IMR-90 (cell line): ENCODE data around the gene MCM3AP. TPM values are rescaled to one million over a fixed set of nuclear protein-coding genes. Genes with fewer than 3 reads are reported as not detected.

Source experiments
- ATAC-seq: fragments of 200-7000 bp; cut with Tn5 transposase; 2 replicates; pipeline ENCODE4 v1.9.1; 2020; ENCODE audit warnings: low read depth, mild to moderate bottlenecking, moderate library complexity
- BruUV-seq: library from RNA; stranded (reverse); fragments of 400-500 nt; replicated peaks from 2 replicates; lab custom pipeline; 2021; lab: Mats Ljungman, UMichigan
- CTCF ChIA-PET: fragments of 300-600 bp; formaldehyde crosslinking; extraction: SDS; loops from one replicate; lab custom pipeline; 2021; ENCODE audit warnings: antibody characterized with exemption; lab: Yijun Ruan, JAX
- POLR2A ChIA-PET: fragments of 300-600 bp; sonication (Branson Sonifier 250); formaldehyde crosslinking; loops from one replicate; lab custom pipeline; 2022; ENCODE audit warnings: antibody characterized with exemption; ENCODE audit not compliant: unreplicated experiment; lab: Charles Lee
- DNase-seq: peaks from one replicate; pipeline ENCODE4 v3.0.0; 2013
- H2AFZ ChIP-seq: replicated peaks from 2 replicates; pipeline ENCODE3; 2013; ENCODE audit warnings: low read length, mild to moderate bottlenecking; ENCODE audit not compliant: poor library complexity
- H2AK5ac ChIP-seq: 2 replicates; pipeline ENCODE4 v1.6.1; 2013; ENCODE audit warnings: low read depth, low read length, inconsistent platforms
- H2AK9ac ChIP-seq: replicated peaks from 2 replicates; pipeline ENCODE3; 2013; ENCODE audit warnings: mild to moderate bottlenecking, low read depth, low read length, moderate library complexity; ENCODE audit not compliant: poor library complexity
- H2BK120ac ChIP-seq: 2 replicates; pipeline ENCODE4 v1.6.1; 2013; ENCODE audit warnings: low read depth, low read length, inconsistent platforms
- H2BK15ac ChIP-seq: 3 replicates; pipeline ENCODE4 v1.6.1; 2013; ENCODE audit warnings: low read depth, low read length, inconsistent platforms
- H2BK20ac ChIP-seq: 2 replicates; pipeline ENCODE4 v1.6.1; 2013; ENCODE audit warnings: low read depth, mild to moderate bottlenecking, inconsistent platforms, low read length, moderate library complexity
- H2BK5ac ChIP-seq: 2 replicates; pipeline ENCODE4 v1.6.1; 2013; ENCODE audit warnings: mild to moderate bottlenecking, low read depth, low read length, inconsistent platforms; ENCODE audit not compliant: poor library complexity, severe bottlenecking
- H3K14ac ChIP-seq: replicated peaks from 2 replicates; pipeline ENCODE4 v1.6.1; 2013; ENCODE audit warnings: low read depth, low read length, inconsistent platforms
- H3K18ac ChIP-seq: 2 replicates; pipeline ENCODE4 v1.6.1; 2013; ENCODE audit warnings: low read depth, low read length, control low read depth
- H3K23ac ChIP-seq: 2 replicates; pipeline ENCODE4 v1.6.1; 2013; ENCODE audit warnings: low read depth, low read length, inconsistent platforms
- H3K27ac ChIP-seq: 2 replicates; pipeline ENCODE4 v1.5.1; 2013; ENCODE audit warnings: mild to moderate bottlenecking, control low read depth, low read length; ENCODE audit not compliant: insufficient read depth
- H3K27me3 ChIP-seq: 2 replicates; pipeline ENCODE4 v1.6.1; 2013; ENCODE audit warnings: low read length; ENCODE audit not compliant: control insufficient read depth, insufficient read depth
- H3K36me3 ChIP-seq: 2 replicates; pipeline ENCODE4 v1.6.1; 2013; ENCODE audit warnings: low read length, mixed read lengths; ENCODE audit not compliant: control insufficient read depth, insufficient read depth
- H3K4ac ChIP-seq: 2 replicates; pipeline ENCODE4 v1.6.1; 2013; ENCODE audit warnings: low read depth, low read length, inconsistent platforms
- H3K4me1 ChIP-seq: 2 replicates; pipeline ENCODE4 v1.6.1; 2013; ENCODE audit warnings: low read length, mixed read lengths; ENCODE audit not compliant: control insufficient read depth, insufficient read depth
- H3K4me2 ChIP-seq: 2 replicates; pipeline ENCODE4 v1.6.1; 2013; ENCODE audit warnings: low read depth, mild to moderate bottlenecking, control low read depth, low read length, moderate library complexity
- H3K4me3 ChIP-seq: 2 replicates; pipeline ENCODE4 v1.5.1; 2013; ENCODE audit warnings: low read depth, mild to moderate bottlenecking, control low read depth, low read length, moderate library complexity; ENCODE audit not compliant: insufficient read depth
- H3K56ac ChIP-seq: 2 replicates; pipeline ENCODE4 v1.6.1; 2013; ENCODE audit warnings: low read length, inconsistent platforms; ENCODE audit not compliant: insufficient read depth; ENCODE audit errors: extremely low read depth
- H3K79me1 ChIP-seq, 2 experiments: 2 replicates each; pipeline ENCODE4 v1.6.1; 2013; ENCODE audit warnings: low read length in 2 of 2, inconsistent platforms in 1 of 2, low read depth in 1 of 2
- H3K9ac ChIP-seq: 2 replicates; pipeline ENCODE4 v1.6.1; 2013; ENCODE audit warnings: low read depth, low read length, control low read depth
- H3K9me1 ChIP-seq: 2 replicates; pipeline ENCODE4 v1.6.1; 2013; ENCODE audit warnings: low read length, inconsistent platforms; ENCODE audit not compliant: insufficient read depth
- H3K9me3 ChIP-seq: 2 replicates; pipeline ENCODE4 v1.6.1; 2013; ENCODE audit warnings: low read length; ENCODE audit not compliant: control insufficient read depth, insufficient read depth
- H4K20me1 ChIP-seq: 2 replicates; pipeline ENCODE4 v1.6.1; 2013; ENCODE audit warnings: low read length, inconsistent platforms; ENCODE audit not compliant: insufficient read depth
- H4K5ac ChIP-seq: 2 replicates; pipeline ENCODE4 v1.6.1; 2013; ENCODE audit warnings: mild to moderate bottlenecking, low read depth, low read length, control low read depth
- H4K8ac ChIP-seq, 2 experiments: 2 replicates each; pipeline ENCODE4 v1.6.1; 2013; ENCODE audit warnings: low read depth in 2 of 2, low read length in 2 of 2, control low read depth in 1 of 2, inconsistent platforms in 1 of 2
- H4K91ac ChIP-seq: 2 replicates; pipeline ENCODE4 v1.6.1; 2013; ENCODE audit warnings: low read depth, low read length, inconsistent platforms; ENCODE audit not compliant: insufficient read depth
- BHLHE40 ChIP-seq: fragments of 150-350 bp; IDR thresholded peaks from 2 replicates; pipeline ENCODE4 v1.6.1; 2016; ENCODE audit warnings: mild to moderate bottlenecking, low read depth, low read length
- CEBPB ChIP-seq: IDR thresholded peaks from 2 replicates; pipeline ENCODE4 v1.6.1; 2012; ENCODE audit warnings: low read depth, low read length, improper control_type of control experiment
- CHD1 ChIP-seq: IDR thresholded peaks from 2 replicates; pipeline ENCODE4 v1.6.1; 2012; ENCODE audit warnings: low read depth, low read length, improper control_type of control experiment
- FOS ChIP-seq: fragments of 150-350 bp; IDR thresholded peaks from 2 replicates; pipeline ENCODE4 v1.6.1; 2016; ENCODE audit warnings: low read depth, low read length
- MAFK ChIP-seq: IDR thresholded peaks from 2 replicates; pipeline ENCODE4 v1.6.1; 2012; ENCODE audit warnings: low read depth, low read length, improper control_type of control experiment
- MAZ ChIP-seq: IDR thresholded peaks from 2 replicates; pipeline ENCODE4 v1.6.1; 2012; ENCODE audit warnings: low read depth, mild to moderate bottlenecking, low read length, improper control_type of control experiment, moderate library complexity, borderline replicate concordance
- MXI1 ChIP-seq: IDR thresholded peaks from 2 replicates; pipeline ENCODE4 v1.6.1; 2012; ENCODE audit warnings: low read depth, mild to moderate bottlenecking, low read length, moderate library complexity, borderline replicate concordance
- NFE2L2 ChIP-seq: fragments of 150-350 bp; IDR thresholded peaks from 2 replicates; pipeline ENCODE4 v1.6.1; 2016; ENCODE audit warnings: low read depth, mild to moderate bottlenecking, low read length
- POLR2A ChIP-seq: IDR thresholded peaks from 2 replicates; pipeline ENCODE4 v1.6.1; 2012; ENCODE audit warnings: mild to moderate bottlenecking, low read depth, low read length
- RAD21 ChIP-seq: IDR thresholded peaks from 2 replicates; pipeline ENCODE4 v1.6.1; 2012; ENCODE audit warnings: low read length, improper control_type of control experiment
- RCOR1 ChIP-seq: IDR thresholded peaks from 2 replicates; pipeline ENCODE4 v1.6.1; 2012; ENCODE audit warnings: mild to moderate bottlenecking, low read length, improper control_type of control experiment; ENCODE audit not compliant: insufficient replicate concordance
- RFX5 ChIP-seq: IDR thresholded peaks from 2 replicates; pipeline ENCODE4 v1.8.0; 2012; ENCODE audit warnings: low read depth, mild to moderate bottlenecking, low read length, moderate library complexity
- SMC3 ChIP-seq: fragments of 150-350 bp; IDR thresholded peaks from 2 replicates; pipeline ENCODE4 v1.6.1; 2016; ENCODE audit warnings: low read depth, mild to moderate bottlenecking, antibody characterized with exemption, low read length, moderate library complexity
- WGBS, 2 experiments: methylation state at CpG; one replicate each; pipeline versions ENCODE4 v1.1.5 to v1.1.7; 2013; ENCODE audit warnings: missing lambda C conversion rate in 2 of 2; ENCODE audit not compliant: insufficient read length in 1 of 2; ENCODE audit errors: extremely low coverage in 2 of 2; 5-methylcytosine and 5-hydroxymethylcytosine counted together
- dilution Hi-C: fragments of 300-500 bp; cut with HindIII; formaldehyde crosslinking; loops from one replicate; pipeline ENCODE4 v1.14.3; 2018; ENCODE audit warnings: low sequenced_read_pairs; ENCODE audit not compliant: unreplicated experiment
- in situ Hi-C: fragments of 300-500 bp; cut with MboI; formaldehyde crosslinking; loops from 3 replicates; pipeline ENCODE4 v1.14.3; 2019; ENCODE audit warnings: low sequenced_read_pairs, inconsistent platforms, mixed read lengths
- intact Hi-C: fragments of 100-400 bp; cut with micrococcal nuclease; formaldehyde crosslinking; loops from 2 replicates; pipeline ENCODE4 v1.10.0; 2022
- polyA plus RNA-seq, 3 experiments: library from polyadenylated mRNA; depleted of rRNA; stranded (reverse); fragments of >200 nt; gene quantifications; 2 replicates each; pipeline ENCODE4 v1.2.3, GENCODE V29; 2012; ENCODE audit warnings: low replicate concordance in 1 of 3
- total RNA-seq: library from RNA; depleted of rRNA; stranded (reverse); fragments of >200 nt; gene quantifications from 2 replicates; pipeline ENCODE4 v1.2.3, GENCODE V29; 2012
- TF ChIP-seq, protein P1 (sequence below): fragments of 150-350 bp; IDR thresholded peaks from 2 replicates; pipeline ENCODE4 v1.6.1; 2016; ENCODE audit warnings: low read depth, mild to moderate bottlenecking, low read length, moderate library complexity, borderline replicate concordance
- TF ChIP-seq, protein P2 (sequence below): conservative IDR thresholded peaks from 2 replicates; pipeline ENCODE4 v1.5.1; 2012; ENCODE audit warnings: mild to moderate bottlenecking, low read depth, low read length, improper control_type of control experiment
- TF ChIP-seq, protein P3 (sequence below): fragments of 150-350 bp; IDR thresholded peaks from 2 replicates; pipeline ENCODE4 v1.6.1; 2017; ENCODE audit warnings: mild to moderate bottlenecking, antibody characterized with exemption, low read length, low read depth

The MCM3AP gene
- total and polyA plus RNA-seq, 2 of the 4 experiments (the other 2 are of a cell fraction): 46.5 to 63.1 TPM

DNA sequence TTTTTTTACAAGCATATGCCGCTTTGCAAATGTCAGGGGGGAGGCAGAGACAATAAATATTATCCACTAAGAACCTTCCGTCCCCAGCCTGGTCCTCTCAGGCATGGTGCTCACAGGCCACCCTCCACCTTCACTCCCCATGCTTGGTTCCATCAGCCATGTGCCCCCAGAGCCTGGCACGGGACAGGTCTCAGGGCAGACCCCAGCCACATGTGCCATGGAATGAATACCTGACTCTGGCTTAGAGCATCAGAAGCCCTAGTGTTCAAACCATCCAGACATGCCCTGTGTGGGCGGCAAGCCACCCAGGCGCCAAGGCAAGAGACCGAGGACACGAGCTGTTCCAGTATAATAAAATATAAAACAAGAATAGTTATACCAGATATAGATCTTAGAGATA is 62.2 kb downstream of the MCM3AP start:
- no peak overlapping the region for H3K27ac ChIP-seq
- no peak overlapping the region for H2AFZ ChIP-seq
- ChIA-PET POLR2A (no interaction called here), CTCF (no interaction called here)
- H4K20me1 ChIP-seq: peaks cover 34% of the 10 kb centered on the region; the same call in 1 of the 2 replicates
- ATAC-seq (no peak), DNase-seq (no peak)
- no peak overlapping the region for H4K5ac ChIP-seq
- H2BK120ac ChIP-seq: no peak overlapping the region
- no peak overlapping the region for H3K4ac ChIP-seq
- peaks cover 8% of the 10 kb centered on the region for H3K9me1 ChIP-seq
- no peak overlapping the region for H3K56ac ChIP-seq
- no peak overlapping the region for H2BK5ac ChIP-seq
- H3K27me3 ChIP-seq: no peaks in the 10 kb centered on the region
- peaks cover 9% of the 10 kb centered on the region for H3K4me1 ChIP-seq
- H3K4me3 ChIP-seq: no peak overlapping the region
- no TSS peak for BruUV-seq
- no peak overlapping the region for H3K4me2 ChIP-seq
- no peak overlapping the region for H2BK15ac ChIP-seq
- no peaks in the 10 kb centered on the region for H3K9me3 ChIP-seq
- WGBS, 2 experiments: no CpG with 5 or more reads among the region's 7 CpGs
- H3K18ac ChIP-seq: no peak overlapping the region
- H4K8ac ChIP-seq: no peak overlapping the region
- H2BK20ac ChIP-seq: no peak overlapping the region
- dilution Hi-C loops: no loop called here
- no peak overlapping the region for H2AK9ac ChIP-seq
- no peak overlapping the region for H3K9ac ChIP-seq
- H3K14ac ChIP-seq: no peak overlapping the region
- no peak for TF ChIP-seq RFX5
- TF ChIP-seq NFE2L2: no peak
- TF ChIP-seq SMC3: no peak
- TF ChIP-seq, protein P1, sequence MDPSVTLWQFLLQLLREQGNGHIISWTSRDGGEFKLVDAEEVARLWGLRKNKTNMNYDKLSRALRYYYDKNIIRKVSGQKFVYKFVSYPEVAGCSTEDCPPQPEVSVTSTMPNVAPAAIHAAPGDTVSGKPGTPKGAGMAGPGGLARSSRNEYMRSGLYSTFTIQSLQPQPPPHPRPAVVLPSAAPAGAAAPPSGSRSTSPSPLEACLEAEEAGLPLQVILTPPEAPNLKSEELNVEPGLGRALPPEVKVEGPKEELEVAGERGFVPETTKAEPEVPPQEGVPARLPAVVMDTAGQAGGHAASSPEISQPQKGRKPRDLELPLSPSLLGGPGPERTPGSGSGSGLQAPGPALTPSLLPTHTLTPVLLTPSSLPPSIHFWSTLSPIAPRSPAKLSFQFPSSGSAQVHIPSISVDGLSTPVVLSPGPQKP: no peak
- TF ChIP-seq POLR2A: no peak
- no peak for TF ChIP-seq RAD21
- TF ChIP-seq MAFK: no peak
- no peak for TF ChIP-seq FOS
- TF ChIP-seq CHD1: no peak
- TF ChIP-seq MAZ: no peak
- TF ChIP-seq BHLHE40: no peak
- TF ChIP-seq CEBPB: no peak
- TF ChIP-seq MXI1: no peak
- TF ChIP-seq, protein P2, sequence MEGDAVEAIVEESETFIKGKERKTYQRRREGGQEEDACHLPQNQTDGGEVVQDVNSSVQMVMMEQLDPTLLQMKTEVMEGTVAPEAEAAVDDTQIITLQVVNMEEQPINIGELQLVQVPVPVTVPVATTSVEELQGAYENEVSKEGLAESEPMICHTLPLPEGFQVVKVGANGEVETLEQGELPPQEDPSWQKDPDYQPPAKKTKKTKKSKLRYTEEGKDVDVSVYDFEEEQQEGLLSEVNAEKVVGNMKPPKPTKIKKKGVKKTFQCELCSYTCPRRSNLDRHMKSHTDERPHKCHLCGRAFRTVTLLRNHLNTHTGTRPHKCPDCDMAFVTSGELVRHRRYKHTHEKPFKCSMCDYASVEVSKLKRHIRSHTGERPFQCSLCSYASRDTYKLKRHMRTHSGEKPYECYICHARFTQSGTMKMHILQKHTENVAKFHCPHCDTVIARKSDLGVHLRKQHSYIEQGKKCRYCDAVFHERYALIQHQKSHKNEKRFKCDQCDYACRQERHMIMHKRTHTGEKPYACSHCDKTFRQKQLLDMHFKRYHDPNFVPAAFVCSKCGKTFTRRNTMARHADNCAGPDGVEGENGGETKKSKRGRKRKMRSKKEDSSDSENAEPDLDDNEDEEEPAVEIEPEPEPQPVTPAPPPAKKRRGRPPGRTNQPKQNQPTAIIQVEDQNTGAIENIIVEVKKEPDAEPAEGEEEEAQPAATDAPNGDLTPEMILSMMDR: no peak
- TF ChIP-seq, protein P3, sequence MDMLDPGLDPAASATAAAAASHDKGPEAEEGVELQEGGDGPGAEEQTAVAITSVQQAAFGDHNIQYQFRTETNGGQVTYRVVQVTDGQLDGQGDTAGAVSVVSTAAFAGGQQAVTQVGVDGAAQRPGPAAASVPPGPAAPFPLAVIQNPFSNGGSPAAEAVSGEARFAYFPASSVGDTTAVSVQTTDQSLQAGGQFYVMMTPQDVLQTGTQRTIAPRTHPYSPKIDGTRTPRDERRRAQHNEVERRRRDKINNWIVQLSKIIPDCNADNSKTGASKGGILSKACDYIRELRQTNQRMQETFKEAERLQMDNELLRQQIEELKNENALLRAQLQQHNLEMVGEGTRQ: no peak
- no peak for TF ChIP-seq RCOR1
- in situ Hi-C loops: no loop called here
- no peak overlapping the region for H3K23ac ChIP-seq
- no peak overlapping the region for H4K91ac ChIP-seq
- H3K36me3 ChIP-seq: peaks cover 28% of the 10 kb centered on the region
- no peak overlapping the region for H2AK5ac ChIP-seq
- intact Hi-C loops: no loop called here
- H3K79me1 ChIP-seq: peaks cover 17 to 72% of the 10 kb centered on the region in 2 experiments
